ENCODE results near the gene KCNQ2.

The KCNQ2 gene

DNA sequence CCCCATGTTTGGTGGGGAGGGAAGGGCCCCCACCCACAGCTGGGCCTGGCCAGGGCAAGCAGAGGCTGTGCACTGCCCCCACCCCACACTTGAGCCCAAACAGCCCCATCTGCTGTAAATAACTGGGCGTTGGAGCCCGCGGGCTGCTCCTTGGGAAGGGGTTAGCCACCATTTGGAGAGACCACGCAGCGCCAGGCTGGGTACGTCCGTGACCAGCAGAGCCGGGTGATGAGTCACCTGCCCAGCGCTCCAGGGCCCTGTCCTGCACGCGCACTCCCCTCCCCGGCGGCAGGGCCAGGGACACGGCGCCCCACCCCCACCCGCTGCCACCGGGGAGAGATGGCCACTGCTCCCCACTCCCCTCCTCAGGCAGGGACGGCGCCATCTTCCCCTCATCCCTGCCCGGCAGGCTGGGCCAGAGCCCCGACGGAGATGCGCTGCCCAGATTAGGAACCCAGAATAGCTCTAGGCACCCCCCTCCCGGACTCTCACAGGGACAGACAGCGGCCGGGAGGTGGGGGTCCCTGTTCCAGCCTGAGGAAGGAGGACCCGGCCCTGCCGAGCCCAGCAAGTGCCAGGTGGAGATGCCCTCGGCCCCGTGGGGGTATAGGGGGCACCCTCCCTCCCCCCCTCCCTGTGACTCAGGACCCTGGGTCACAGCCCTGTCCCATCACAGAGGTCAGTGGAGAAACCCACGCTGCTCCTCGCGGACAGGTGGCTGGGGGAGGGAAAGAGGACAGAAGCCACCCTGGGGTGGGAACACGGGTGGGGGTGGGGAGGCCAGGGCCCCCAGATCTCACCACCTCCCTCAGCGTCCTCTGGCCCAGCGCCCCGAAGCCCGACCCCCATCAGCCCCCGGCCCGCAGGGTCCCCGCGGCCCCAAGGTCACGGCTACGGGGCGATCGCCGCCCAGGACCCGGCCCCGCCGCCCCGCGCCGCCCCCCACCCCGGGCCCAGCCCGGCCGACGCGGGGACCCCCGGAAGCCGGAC is 25.8 kb upstream of the KCNQ2 start:
- H3K27me3 Mint-ChIP-seq: peaks cover 64% of the 10 kb centered on the region
- H3K4me1 Mint-ChIP-seq (ENCODE audit: low read depth): peaks cover 12% of the 10 kb centered on the region
- intact Hi-C loops (cut with micrococcal nuclease): no loop called here
- H3K4me3 Mint-ChIP-seq: peak overlapping the region; percentile 27
- H3K9me3 Mint-ChIP-seq: no peaks in the 10 kb centered on the region
- no peak overlapping the region for H3K27ac Mint-ChIP-seq
- no peaks in the 10 kb centered on the region for H3K36me3 Mint-ChIP-seq (ENCODE audit: low read depth)

- no peak overlapping the region for H3K4me3 Mint-ChIP-seq
- H3K27ac Mint-ChIP-seq: no peak overlapping the region
- intact Hi-C loops (cut with micrococcal nuclease): no loop called here
- H3K27me3 Mint-ChIP-seq: peaks cover 60% of the 10 kb centered on the region
- no peaks in the 10 kb centered on the region for H3K36me3 Mint-ChIP-seq (ENCODE audit: low read depth)
- peaks cover 4% of the 10 kb centered on the region for H3K9me3 Mint-ChIP-seq
- peaks cover 12% of the 10 kb centered on the region for H3K4me1 Mint-ChIP-seq (ENCODE audit: low read depth)
Measured at GRCh38 chr20:63497138-63497945, 24.9 kb upstream of the KCNQ2 start.

GRCh38 chr20:63496596-63497120 is 24.2 kb upstream of the KCNQ2 start:
- Mint-ChIP-seq H3K36me3 (ENCODE audit: low read depth) (no peaks in the 10 kb centered on the region), H3K4me3 (peak overlapping the region; percentile 70), H3K4me1 (ENCODE audit: low read depth) (peaks cover 12% of the 10 kb centered on the region), H3K27me3 (peaks cover 58% of the 10 kb centered on the region), H3K27ac (no peak overlapping the region), H3K9me3 (peaks cover 11% of the 10 kb centered on the region)
- intact Hi-C loops (cut with micrococcal nuclease): no loop called here

DNA sequence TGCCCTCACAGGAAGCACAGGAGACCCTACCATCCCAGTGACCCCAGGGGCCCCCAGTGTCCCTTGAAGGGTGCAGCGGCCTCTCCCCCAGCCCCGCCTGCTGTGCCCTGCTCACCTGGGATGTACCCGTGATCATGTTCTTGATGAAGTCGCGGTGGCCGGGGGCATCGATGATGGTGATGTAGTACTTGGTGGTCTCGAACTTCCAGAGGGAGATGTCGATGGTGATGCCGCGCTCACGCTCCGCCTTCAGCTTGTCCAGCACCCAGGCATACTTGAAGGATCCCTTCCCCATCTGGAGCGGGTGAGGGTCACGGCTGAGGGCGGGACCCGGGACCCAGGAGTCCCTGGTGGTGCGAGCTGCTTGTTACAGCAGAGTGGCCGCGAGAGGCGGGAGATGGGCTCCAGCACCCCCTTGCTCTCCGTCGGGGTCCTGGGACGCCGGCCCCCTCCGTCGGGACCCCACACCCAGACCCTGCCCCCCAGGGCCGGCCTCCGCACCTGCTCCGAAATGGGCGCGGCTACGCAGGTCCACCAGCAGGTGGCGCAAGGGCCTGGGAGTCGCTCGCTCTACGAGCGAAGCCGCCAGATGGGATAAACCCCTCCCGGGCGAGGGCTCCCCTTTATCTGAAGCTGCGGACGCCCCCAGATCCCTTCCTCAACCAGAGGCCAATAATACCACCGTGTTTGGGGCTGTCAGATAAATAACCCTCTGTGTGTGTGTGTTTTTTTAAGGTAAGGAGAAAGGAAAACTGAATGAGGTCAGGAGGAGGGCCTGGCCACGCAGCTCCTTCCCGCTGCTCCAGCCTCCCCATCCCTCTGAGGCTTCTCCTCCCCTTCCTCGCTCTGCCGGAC is 23.5 kb upstream of the KCNQ2 start:
- peaks cover 57% of the 10 kb centered on the region for H3K27me3 Mint-ChIP-seq
- intact Hi-C loops (cut with micrococcal nuclease): no loop called here
- peaks cover 12% of the 10 kb centered on the region for H3K9me3 Mint-ChIP-seq
- H3K27ac Mint-ChIP-seq: no peak overlapping the region
- no peaks in the 10 kb centered on the region for H3K36me3 Mint-ChIP-seq (ENCODE audit: low read depth)
- H3K4me3 Mint-ChIP-seq: peak overlapping the region; percentile 70
- H3K4me1 Mint-ChIP-seq (ENCODE audit: low read depth): peaks cover 12% of the 10 kb centered on the region

GRCh38 chr20:63495167-63495720 is 22.8 kb upstream of the KCNQ2 start:
- Mint-ChIP-seq H3K27me3 (peaks cover 57% of the 10 kb centered on the region), H3K27ac (no peak overlapping the region), H3K36me3 (ENCODE audit: low read depth) (no peaks in the 10 kb centered on the region), H3K4me1 (ENCODE audit: low read depth) (peaks cover 12% of the 10 kb centered on the region), H3K9me3 (peaks cover 12% of the 10 kb centered on the region), H3K4me3 (no peak overlapping the region)
- intact Hi-C loops (cut with micrococcal nuclease): no loop called here

DNA sequence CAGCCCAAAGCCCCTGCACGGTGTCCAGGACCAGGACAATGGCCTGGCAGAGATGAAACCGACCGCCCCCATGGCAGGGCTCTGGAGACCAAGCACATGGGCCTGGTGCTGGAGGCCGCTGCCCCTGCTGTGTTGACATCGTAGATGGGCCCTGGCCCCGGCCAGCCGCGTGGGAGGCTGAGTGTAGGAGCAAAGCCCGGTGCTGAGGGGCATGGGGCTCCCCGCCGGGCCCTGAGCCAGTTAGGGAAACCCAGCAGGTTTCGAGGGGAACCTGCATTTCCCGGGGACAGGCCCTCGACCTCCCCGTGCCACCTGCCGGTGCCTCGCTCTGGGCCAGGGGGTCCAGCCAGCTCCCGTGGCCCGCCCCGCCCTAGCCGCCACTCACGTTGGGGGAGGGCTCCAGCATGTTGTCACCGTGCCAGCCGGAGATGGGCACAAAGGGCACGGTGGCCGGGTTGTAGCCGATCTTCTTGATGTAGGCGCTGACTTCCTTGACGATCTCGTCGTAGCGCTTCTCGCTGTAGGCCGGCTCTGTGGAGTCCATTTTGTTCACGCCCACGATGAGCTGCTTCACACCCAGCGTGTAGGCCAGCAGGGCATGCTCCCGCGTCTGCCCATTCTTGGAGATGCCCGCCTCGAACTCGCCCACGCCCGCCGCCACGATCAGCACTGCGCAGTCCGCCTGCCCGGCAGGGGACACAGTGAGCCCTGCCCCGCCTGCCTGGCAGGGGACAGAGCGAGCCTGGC is 22.1 kb upstream of the KCNQ2 start:
- Mint-ChIP-seq H3K36me3 (ENCODE audit: low read depth) (no peaks in the 10 kb centered on the region), H3K9me3 (peaks cover 12% of the 10 kb centered on the region), H3K4me3 (no peak overlapping the region), H3K27ac (no peak overlapping the region), H3K4me1 (ENCODE audit: low read depth) (peaks cover 12% of the 10 kb centered on the region), H3K27me3 (peaks cover 57% of the 10 kb centered on the region)
- intact Hi-C loops (cut with micrococcal nuclease): no loop called here

GRCh38 chr20:63494084-63494419 is 21.6 kb upstream of the KCNQ2 start:
- H3K4me1 Mint-ChIP-seq (ENCODE audit: low read depth): peaks cover 12% of the 10 kb centered on the region
- no peak overlapping the region for H3K4me3 Mint-ChIP-seq
- peaks cover 12% of the 10 kb centered on the region for H3K9me3 Mint-ChIP-seq
- peaks cover 58% of the 10 kb centered on the region for H3K27me3 Mint-ChIP-seq
- H3K27ac Mint-ChIP-seq: no peak overlapping the region
- intact Hi-C loops (cut with micrococcal nuclease): no loop called here
- H3K36me3 Mint-ChIP-seq (ENCODE audit: low read depth): no peaks in the 10 kb centered on the region

DNA sequence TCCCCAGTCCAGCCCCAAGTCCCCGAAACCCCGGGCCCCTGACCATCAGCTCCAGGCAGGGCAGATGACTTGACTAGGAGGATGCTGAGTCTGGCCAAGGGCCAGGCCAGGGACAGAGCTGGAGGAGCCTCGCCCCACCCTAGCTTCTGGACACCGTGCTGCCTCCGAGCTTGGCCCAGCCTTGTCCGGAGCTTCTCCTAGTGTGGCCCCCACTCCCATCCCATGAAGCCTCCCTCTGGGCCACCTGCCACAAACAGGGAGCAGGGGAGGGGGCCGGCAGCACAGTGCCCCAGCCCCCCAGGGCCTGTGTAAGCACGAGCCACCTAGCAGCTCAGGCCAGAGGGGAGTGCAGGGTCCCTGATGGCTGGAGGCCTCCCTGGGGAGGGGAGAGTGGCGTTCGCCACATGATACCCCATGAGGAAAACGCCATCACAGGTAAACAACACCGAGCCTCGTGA is 21.1 kb upstream of the KCNQ2 start:
- Mint-ChIP-seq H3K9me3 (peaks cover 12% of the 10 kb centered on the region), H3K36me3 (ENCODE audit: low read depth) (no peaks in the 10 kb centered on the region), H3K27ac (no peak overlapping the region), H3K27me3 (peaks cover 62% of the 10 kb centered on the region), H3K4me1 (ENCODE audit: low read depth) (peaks cover 12% of the 10 kb centered on the region), H3K4me3 (no peak overlapping the region)
- intact Hi-C loops (cut with micrococcal nuclease): no loop called here

DNA sequence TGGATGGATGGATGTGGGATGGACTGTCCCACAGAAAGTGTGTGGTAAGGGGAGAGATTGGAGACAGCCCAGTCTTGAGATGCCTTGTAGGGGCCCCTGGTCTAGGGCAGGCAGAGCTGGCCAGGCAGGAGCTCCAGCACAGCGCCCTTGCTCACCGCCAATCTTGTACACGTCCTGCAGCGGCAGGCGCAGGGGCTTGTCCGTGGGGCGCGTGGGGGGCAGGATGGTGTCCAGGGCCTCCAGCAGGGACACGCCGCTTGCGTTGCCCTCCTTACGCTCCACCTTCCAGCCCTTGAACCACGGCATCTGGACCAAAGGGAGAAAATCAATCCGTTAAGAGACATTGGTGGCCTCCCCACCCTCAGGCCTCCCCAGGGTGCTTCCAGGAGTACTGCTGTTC is 20.5 kb upstream of the KCNQ2 start:
- H3K4me3 Mint-ChIP-seq: no peak overlapping the region
- intact Hi-C loops (cut with micrococcal nuclease): no loop called here
- H3K27me3 Mint-ChIP-seq: peaks cover 61% of the 10 kb centered on the region
- peaks cover 12% of the 10 kb centered on the region for H3K4me1 Mint-ChIP-seq (ENCODE audit: low read depth)
- no peaks in the 10 kb centered on the region for H3K36me3 Mint-ChIP-seq (ENCODE audit: low read depth)
- no peak overlapping the region for H3K27ac Mint-ChIP-seq
- H3K9me3 Mint-ChIP-seq: peaks cover 12% of the 10 kb centered on the region

DNA sequence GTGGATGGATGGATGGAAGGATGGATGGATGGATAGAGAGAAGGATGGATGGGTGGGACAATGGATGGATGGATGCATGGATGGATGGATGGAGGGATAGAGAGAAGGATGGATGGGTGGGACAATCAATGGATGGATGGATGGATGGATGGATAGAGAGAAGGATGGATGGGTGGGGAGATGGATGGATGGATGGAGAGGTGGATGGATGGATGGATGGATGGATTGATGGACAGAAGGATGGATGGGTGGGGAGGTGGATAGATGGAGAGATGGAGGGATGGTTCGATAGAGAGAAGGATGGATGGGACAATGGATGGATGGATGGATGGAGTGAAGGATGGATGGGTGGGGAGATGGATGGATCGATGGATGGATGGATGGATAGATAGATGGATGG is 20.1 kb upstream of the KCNQ2 start:
- Mint-ChIP-seq H3K4me3 (no peak overlapping the region), H3K27me3 (peaks cover 59% of the 10 kb centered on the region), H3K36me3 (ENCODE audit: low read depth) (no peaks in the 10 kb centered on the region), H3K9me3 (peaks cover 12% of the 10 kb centered on the region), H3K27ac (no peak overlapping the region), H3K4me1 (ENCODE audit: low read depth) (peaks cover 12% of the 10 kb centered on the region)
- intact Hi-C loops (cut with micrococcal nuclease): no loop called here

DNA sequence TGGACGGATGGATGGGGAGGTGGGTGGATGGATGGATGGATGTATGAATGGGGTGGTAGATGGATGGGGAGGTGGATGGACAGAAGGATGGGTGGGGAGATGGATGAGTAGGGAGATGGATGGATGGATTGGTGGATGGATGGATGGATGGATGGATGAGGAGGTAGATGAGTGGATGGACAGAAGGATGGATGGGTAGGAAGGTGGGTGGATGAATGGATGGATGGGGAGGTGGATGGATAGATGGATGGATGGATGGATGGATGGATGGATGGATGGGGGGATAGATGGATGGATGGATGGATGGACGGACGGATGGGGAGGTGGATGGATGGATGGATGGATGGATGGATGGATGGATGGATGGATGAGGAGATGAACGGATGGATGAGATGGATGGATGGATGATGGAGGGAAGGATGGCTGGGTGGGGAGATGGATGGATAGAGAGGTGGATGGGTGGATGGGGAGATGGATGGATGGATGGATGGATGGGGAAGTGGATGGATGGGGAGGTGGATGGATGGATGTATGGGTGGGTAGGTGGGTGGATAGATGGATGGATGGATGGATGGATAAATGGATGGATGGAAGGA is 19.3 kb upstream of the KCNQ2 start:
- Mint-ChIP-seq H3K9me3 (peaks cover 12% of the 10 kb centered on the region), H3K36me3 (ENCODE audit: low read depth) (no peaks in the 10 kb centered on the region), H3K4me3 (no peak overlapping the region), H3K27ac (no peak overlapping the region), H3K27me3 (peaks cover 55% of the 10 kb centered on the region), H3K4me1 (ENCODE audit: low read depth) (peaks cover 8% of the 10 kb centered on the region)
- intact Hi-C loops (cut with micrococcal nuclease): no loop called here

- peaks cover 1% of the 10 kb centered on the region for H3K4me1 Mint-ChIP-seq (ENCODE audit: low read depth)
Measured at GRCh38 chr20:63491078-63491477, 18.6 kb upstream of the KCNQ2 start.

More at GRCh38 chr20:63491078-63491477, 18.6 kb upstream of the KCNQ2 start:
- intact Hi-C loops (cut with micrococcal nuclease): no loop called here
- Mint-ChIP-seq H3K9me3 (peaks cover 12% of the 10 kb centered on the region), H3K27me3 (peaks cover 51% of the 10 kb centered on the region), H3K4me3 (no peak overlapping the region), H3K36me3 (ENCODE audit: low read depth) (no peaks in the 10 kb centered on the region), H3K27ac (no peak overlapping the region)
